Measurements from ENCODE around the gene GPR78.

Gene GPR78

DNA sequence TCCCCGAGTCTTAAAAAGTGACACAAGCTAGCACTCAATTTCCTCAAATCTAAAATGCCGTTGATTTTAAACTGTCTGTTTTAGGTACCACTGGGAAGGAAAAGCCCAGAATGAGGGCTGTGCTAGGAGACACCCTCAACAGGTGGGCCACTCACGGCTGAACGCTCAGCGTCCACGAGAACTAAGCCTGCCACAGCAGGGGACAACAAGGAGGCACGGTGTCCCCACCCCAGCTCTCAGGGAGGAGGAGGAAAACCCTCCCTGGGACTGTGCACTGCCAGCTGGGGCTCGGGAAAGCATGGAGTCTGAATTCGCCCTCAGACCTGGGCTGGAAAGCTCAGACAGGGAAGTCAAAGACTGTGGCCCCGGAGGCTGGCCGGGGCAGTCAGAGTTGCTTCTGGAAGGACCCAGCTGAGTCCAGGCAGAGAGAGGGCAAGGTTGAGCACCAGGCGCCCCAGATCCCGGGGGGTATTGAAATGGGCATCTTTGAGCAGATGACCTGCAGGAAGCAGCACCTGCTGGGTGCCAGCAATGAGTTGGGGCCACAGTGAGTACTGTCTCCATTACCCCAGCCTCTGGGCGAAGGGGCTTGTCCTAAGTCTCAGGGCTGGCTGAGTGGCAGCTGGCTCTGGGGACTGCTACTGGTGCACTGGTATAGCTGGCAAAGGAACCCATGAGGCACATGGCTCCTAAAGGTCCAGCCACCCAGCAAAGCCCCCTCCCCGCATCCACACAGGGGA is 11.6 kb downstream of the GPR78 start:
- Histone ChIP-seq H3K4me2 (ENCODE audit: low read length) (no peak overlapping the region), H3K79me2 (ENCODE audit: insufficient read depth, low read length) (no peaks in the 10 kb centered on the region), H3K9ac (ENCODE audit: low read length) (no peak overlapping the region), H3K27ac (ENCODE audit: low read depth, low read length, poor library complexity, severe bottlenecking) (no peak overlapping the region), H3K4me1 (ENCODE audit: insufficient read depth, low read length, severe bottlenecking) (no peaks in the 10 kb centered on the region), H3K9me3 (ENCODE audit: low read length) (no peaks in the 10 kb centered on the region), H4K20me1 (ENCODE audit: insufficient read depth, low read length) (no peaks in the 10 kb centered on the region), H3K4me3 (ENCODE audit: low read depth, low read length, poor library complexity, severe bottlenecking) (no peak overlapping the region), H3K27me3 (ENCODE audit: insufficient read depth, low read length) (no peaks in the 10 kb centered on the region), H2AFZ (ENCODE audit: low read length) (no peak overlapping the region), H3K9me2 (ENCODE audit: low read depth, low read length) (no peaks in the 10 kb centered on the region), H3K36me3 (ENCODE audit: insufficient read depth, low read length) (no peaks in the 10 kb centered on the region), H3F3A (ENCODE audit: insufficient read depth, low read length) (no peaks in the 10 kb centered on the region)
- TF ChIP-seq, protein P1, sequence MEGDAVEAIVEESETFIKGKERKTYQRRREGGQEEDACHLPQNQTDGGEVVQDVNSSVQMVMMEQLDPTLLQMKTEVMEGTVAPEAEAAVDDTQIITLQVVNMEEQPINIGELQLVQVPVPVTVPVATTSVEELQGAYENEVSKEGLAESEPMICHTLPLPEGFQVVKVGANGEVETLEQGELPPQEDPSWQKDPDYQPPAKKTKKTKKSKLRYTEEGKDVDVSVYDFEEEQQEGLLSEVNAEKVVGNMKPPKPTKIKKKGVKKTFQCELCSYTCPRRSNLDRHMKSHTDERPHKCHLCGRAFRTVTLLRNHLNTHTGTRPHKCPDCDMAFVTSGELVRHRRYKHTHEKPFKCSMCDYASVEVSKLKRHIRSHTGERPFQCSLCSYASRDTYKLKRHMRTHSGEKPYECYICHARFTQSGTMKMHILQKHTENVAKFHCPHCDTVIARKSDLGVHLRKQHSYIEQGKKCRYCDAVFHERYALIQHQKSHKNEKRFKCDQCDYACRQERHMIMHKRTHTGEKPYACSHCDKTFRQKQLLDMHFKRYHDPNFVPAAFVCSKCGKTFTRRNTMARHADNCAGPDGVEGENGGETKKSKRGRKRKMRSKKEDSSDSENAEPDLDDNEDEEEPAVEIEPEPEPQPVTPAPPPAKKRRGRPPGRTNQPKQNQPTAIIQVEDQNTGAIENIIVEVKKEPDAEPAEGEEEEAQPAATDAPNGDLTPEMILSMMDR (IDR thresholded peaks at IDR 0.05; ENCODE audit: low read length), result no peak
- no peak for TF ChIP-seq EZH2 (IDR thresholded peaks at IDR 0.05; ENCODE audit: borderline replicate concordance, low read length)

DNA sequence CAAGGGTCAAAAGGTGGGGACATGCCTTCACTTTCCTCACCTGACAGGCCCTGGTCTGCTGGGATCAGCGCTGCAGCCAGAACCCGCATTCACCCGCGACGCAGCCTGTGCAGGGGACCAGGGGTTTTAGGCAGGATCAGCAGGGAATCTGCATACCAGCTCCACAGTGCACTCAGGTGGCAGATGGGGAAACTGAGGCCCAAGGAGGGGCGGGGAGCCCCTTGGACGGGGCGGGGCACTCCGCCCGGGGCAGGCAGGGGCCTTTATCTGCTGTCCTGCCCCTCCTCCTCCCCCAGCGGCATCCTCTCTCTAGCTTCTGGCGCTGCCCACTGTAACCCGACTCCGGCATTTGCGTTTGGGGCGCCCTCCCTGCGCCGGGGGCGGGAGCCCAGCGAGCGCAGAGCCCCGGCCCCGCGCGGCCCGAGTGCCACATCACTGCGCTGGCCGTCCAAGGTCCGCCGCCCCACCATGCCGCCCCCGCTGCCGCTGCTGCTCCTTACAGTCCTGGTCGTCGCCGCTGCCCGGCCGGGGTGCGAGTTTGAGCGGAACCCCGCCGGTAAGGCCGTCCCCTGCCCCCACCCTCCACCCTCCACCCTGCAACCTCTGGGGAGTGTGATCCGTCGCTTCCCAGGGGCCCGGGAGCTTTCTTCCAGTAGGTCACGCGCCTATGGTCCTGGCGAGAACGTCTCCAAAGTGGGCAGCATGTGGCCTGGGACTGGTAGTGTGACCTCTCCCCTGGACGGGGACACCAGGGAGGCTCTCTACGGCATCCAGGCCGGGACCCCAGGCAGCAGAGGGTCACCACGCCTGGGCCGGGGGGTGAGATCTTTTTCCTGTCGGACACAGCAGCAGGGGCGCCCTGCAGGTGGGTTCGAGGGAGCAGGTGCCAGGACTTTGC is 12.4 kb downstream of the GPR78 start, which contains the start of gene CPZ:
CPZ (plus strand) TSS at position 400 of the 898 bp plus-strand sequence; CDS start at position 469, 69 bp downstream.
- no peak within 1 kb of the TSS for H3K4me2 ChIP-seq (ENCODE audit: low read length)
- no peak within 1 kb of the TSS for H2AFZ ChIP-seq (ENCODE audit: low read length)
- no peaks in the 10 kb centered on the region for H3K79me2 ChIP-seq (ENCODE audit: insufficient read depth, low read length)
- H3K4me3 ChIP-seq (ENCODE audit: low read depth, low read length, poor library complexity, severe bottlenecking), result no peak within 1 kb of the TSS
- H3K9me2 ChIP-seq (ENCODE audit: low read depth, low read length), result no peaks in the 10 kb centered on the region
- no peaks in the 10 kb centered on the region for H3K27me3 ChIP-seq (ENCODE audit: insufficient read depth, low read length)
- H3K9ac ChIP-seq (ENCODE audit: low read length), result no peak within 1 kb of the TSS
- no peaks in the 10 kb centered on the region for H3K4me1 ChIP-seq (ENCODE audit: insufficient read depth, low read length, severe bottlenecking)
- H3K36me3 ChIP-seq (ENCODE audit: insufficient read depth, low read length), result no peaks in the 10 kb centered on the region
- no peaks in the 10 kb centered on the region for H4K20me1 ChIP-seq (ENCODE audit: insufficient read depth, low read length)
- no peak within 1 kb of the TSS for H3K27ac ChIP-seq (ENCODE audit: low read depth, low read length, poor library complexity, severe bottlenecking)
- no peak for TF ChIP-seq EZH2 (IDR thresholded peaks at IDR 0.05; ENCODE audit: borderline replicate concordance, low read length)
- TF ChIP-seq, protein P1 (IDR thresholded peaks at IDR 0.05; ENCODE audit: low read length), result no peak
- no peaks in the 10 kb centered on the region for H3K9me3 ChIP-seq (ENCODE audit: low read length)
- H3F3A ChIP-seq (ENCODE audit: insufficient read depth, low read length), result no peaks in the 10 kb centered on the region

DNA sequence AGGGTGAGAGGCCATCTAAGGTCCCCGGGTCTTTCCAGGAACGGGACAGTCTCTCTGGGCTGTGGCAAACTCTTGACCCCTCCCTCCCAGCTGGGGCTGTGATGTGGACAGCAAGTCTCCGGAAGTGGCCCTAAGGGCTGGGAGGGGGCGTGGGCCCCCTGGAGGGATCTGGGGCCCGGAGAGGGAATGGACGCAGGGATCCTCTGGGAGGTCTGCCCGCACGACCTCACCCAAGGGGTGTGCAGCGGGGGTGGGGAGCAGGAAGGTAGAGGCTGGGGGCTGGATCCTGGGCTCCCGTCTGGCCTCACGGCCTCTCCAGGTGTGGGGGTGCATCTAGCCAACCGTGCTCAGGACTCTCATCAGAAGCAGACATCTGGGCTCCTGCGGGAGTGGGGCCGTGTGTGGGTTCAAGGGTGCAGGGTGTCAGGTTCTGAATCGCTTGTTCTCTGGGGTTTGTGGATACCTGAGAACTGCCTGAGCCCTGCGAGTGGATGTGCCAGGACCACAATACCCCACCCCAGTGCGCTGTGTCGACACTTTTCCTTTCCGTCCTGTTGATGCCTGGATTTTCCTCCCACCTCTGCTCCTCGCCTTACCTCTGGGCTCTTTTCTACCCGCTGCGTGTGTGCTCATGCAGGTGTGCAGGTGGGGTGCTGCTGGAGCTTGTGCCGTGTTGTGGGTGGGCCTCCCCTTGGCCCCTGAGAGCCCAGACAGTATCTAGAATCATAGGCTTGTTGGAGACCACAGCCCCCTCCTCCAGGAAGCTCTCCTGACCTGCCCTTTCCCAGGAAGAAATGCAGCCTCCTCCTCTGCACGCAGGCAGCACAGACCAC is 13.3 kb downstream of the GPR78 start:
- Histone ChIP-seq H3K4me1 (ENCODE audit: insufficient read depth, low read length, severe bottlenecking) (no peaks in the 10 kb centered on the region), H3K9me3 (ENCODE audit: low read length) (no peaks in the 10 kb centered on the region), H3K27me3 (ENCODE audit: insufficient read depth, low read length) (no peaks in the 10 kb centered on the region), H2AFZ (ENCODE audit: low read length) (no peak overlapping the region), H3K79me2 (ENCODE audit: insufficient read depth, low read length) (no peaks in the 10 kb centered on the region), H3F3A (ENCODE audit: insufficient read depth, low read length) (no peaks in the 10 kb centered on the region), H3K27ac (ENCODE audit: low read depth, low read length, poor library complexity, severe bottlenecking) (no peak overlapping the region), H3K4me3 (ENCODE audit: low read depth, low read length, poor library complexity, severe bottlenecking) (no peak overlapping the region), H3K36me3 (ENCODE audit: insufficient read depth, low read length) (no peaks in the 10 kb centered on the region), H4K20me1 (ENCODE audit: insufficient read depth, low read length) (no peaks in the 10 kb centered on the region), H3K9ac (ENCODE audit: low read length) (no peak overlapping the region), H3K4me2 (ENCODE audit: low read length) (no peak overlapping the region), H3K9me2 (ENCODE audit: low read depth, low read length) (no peaks in the 10 kb centered on the region)
- TF ChIP-seq, protein P1 (IDR thresholded peaks at IDR 0.05; ENCODE audit: low read length), result no peak
- no peak for TF ChIP-seq EZH2 (IDR thresholded peaks at IDR 0.05; ENCODE audit: borderline replicate concordance, low read length)

All from OCI-LY1 (cell line).